Mesothelial cell of epicardium (in vitro differentiated cells): ENCODE measurements around the gene TSPAN3. TPM values are rescaled to one million over a fixed set of nuclear protein-coding genes. Genes with fewer than 3 reads are reported as not detected.

Source experiments
- DNase-seq, 2 experiments: peaks; one replicate each; pipeline ENCODE4 v3.0.0; 2021; ENCODE audit warnings: low spot score in 2 of 2; ENCODE audit not compliant: unreplicated experiment in 2 of 2
- H3K27ac Mint-ChIP-seq: 2 replicates; pipeline ENCODE4 v1.8.0; 2021; ENCODE audit warnings: mixed read lengths
- H3K27me3 Mint-ChIP-seq: 2 replicates; pipeline ENCODE4 v1.8.0; 2021; ENCODE audit warnings: low read depth, mixed read lengths
- H3K36me3 Mint-ChIP-seq: 2 replicates; pipeline ENCODE4 v1.8.0; 2021; ENCODE audit warnings: mixed read lengths
- H3K4me1 Mint-ChIP-seq: 2 replicates; pipeline ENCODE4 v1.8.0; 2021; ENCODE audit warnings: mixed read lengths
- H3K4me3 Mint-ChIP-seq: 2 replicates; pipeline ENCODE4 v1.8.0; 2021; ENCODE audit warnings: mild to moderate bottlenecking, moderate library complexity, mixed read lengths
- H3K9me3 Mint-ChIP-seq: 2 replicates; pipeline ENCODE4 v1.8.0; 2021; ENCODE audit warnings: mixed read lengths
- CTCF ChIP-seq: fragments of 200-600 bp; sonication (generic); IDR thresholded peaks from one replicate; pipeline ENCODE4 v1.5.0; 2021; ENCODE audit warnings: antibody characterized with exemption; ENCODE audit not compliant: unreplicated experiment
- total RNA-seq: library from RNA; stranded (reverse); gene quantifications from 3 replicates; pipeline ENCODE4 v1.2.1, GENCODE V29; 2021

The TSPAN3 gene
- total RNA-seq, 1 donor from 2014 or later, result 307 TPM

- H3K36me3 Mint-ChIP-seq, result no peaks in the 10 kb centered on the region
- no peak for TF ChIP-seq CTCF
- no peaks in the 10 kb centered on the region for H3K27me3 Mint-ChIP-seq
- DNase-seq, result no peak
- H3K27ac Mint-ChIP-seq, result no peak overlapping the region
- H3K4me1 Mint-ChIP-seq, result no peaks in the 10 kb centered on the region
- H3K9me3 Mint-ChIP-seq, result no peaks in the 10 kb centered on the region
- no peak overlapping the region for H3K4me3 Mint-ChIP-seq
Observed at GRCh38 chr15:76998663-76999285, 72.1 kb downstream of the TSPAN3 start.

DNA sequence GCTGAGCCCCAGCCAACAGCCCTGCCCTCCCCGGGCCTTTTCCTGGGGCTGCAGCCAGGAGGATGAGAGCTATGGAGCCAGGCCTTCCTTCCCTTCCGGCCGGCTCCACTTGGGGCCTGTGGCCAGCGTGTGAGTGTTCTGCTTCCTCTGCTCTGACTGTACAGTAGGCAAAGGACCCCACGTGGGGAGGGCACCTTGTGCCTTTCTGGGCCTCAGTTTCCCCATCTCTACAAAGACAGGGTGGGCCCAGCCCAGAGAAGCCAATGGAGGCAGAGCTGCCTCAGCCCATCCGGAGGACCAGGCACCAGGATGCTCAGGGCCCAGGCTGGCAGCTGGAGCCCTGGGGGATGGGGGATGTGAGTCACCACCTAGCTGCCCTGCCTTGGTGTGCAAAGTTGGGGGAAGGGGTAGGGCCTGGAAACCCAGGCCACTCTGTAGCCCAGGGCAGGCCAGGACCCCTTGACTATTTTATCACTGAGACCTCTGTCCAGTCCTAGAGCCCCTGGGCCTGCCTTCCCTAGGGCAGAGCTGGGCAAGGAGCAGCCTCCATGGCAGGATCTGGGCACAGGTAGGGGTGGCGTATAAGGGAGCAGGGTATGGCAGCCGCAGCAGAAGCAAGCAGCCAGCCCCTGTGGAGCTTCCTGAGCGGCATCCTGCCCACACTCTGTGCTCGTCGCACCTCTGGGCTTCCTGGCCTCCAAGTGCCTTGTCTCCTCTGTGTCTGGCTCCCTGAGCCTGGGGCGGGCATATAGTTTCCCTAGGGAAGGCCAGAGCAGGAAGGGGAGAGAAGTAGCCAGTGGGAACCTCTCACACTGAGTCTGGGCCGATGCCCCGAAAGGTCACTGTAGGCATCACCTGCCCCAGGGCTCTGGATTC lies 74.1 kb downstream of the TSPAN3 start:
- DNase-seq, result no peak
- TF ChIP-seq CTCF, result no peak
- H3K27me3 Mint-ChIP-seq, result peaks cover 2% of the 10 kb centered on the region
- H3K9me3 Mint-ChIP-seq, result no peaks in the 10 kb centered on the region
- no peaks in the 10 kb centered on the region for H3K4me1 Mint-ChIP-seq
- no peaks in the 10 kb centered on the region for H3K36me3 Mint-ChIP-seq
- H3K27ac Mint-ChIP-seq, result no peak overlapping the region
- H3K4me3 Mint-ChIP-seq, result no peak overlapping the region

DNA sequence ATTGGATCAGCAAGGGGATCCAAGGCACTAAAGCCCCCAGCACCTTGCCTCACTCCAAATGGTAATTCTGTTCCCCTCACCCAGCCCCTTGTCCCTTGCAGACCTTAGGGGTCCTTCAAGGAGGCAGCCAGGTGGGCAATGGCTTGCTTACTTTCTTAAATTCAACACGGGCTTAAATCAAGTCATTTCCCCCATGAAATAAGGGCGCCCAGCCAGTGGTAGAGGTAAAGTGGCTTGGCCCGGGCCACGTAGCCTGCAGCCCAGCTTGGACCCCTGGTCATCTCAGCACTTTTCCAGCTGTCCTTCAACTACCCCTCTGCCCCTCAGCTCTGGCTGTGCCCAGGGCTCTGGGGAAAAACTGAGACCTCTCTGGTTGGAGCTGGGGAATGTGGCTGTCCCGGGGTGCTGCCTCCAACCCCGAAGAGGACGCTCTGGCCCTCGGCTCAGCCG lies 74.8 kb downstream of the TSPAN3 start:
- H3K27ac Mint-ChIP-seq, result no peak overlapping the region
- no peak for TF ChIP-seq CTCF
- no peak for DNase-seq
- no peaks in the 10 kb centered on the region for H3K9me3 Mint-ChIP-seq
- no peaks in the 10 kb centered on the region for H3K4me1 Mint-ChIP-seq
- no peaks in the 10 kb centered on the region for H3K36me3 Mint-ChIP-seq
- no peak overlapping the region for H3K4me3 Mint-ChIP-seq
- peaks cover 5% of the 10 kb centered on the region for H3K27me3 Mint-ChIP-seq

DNA sequence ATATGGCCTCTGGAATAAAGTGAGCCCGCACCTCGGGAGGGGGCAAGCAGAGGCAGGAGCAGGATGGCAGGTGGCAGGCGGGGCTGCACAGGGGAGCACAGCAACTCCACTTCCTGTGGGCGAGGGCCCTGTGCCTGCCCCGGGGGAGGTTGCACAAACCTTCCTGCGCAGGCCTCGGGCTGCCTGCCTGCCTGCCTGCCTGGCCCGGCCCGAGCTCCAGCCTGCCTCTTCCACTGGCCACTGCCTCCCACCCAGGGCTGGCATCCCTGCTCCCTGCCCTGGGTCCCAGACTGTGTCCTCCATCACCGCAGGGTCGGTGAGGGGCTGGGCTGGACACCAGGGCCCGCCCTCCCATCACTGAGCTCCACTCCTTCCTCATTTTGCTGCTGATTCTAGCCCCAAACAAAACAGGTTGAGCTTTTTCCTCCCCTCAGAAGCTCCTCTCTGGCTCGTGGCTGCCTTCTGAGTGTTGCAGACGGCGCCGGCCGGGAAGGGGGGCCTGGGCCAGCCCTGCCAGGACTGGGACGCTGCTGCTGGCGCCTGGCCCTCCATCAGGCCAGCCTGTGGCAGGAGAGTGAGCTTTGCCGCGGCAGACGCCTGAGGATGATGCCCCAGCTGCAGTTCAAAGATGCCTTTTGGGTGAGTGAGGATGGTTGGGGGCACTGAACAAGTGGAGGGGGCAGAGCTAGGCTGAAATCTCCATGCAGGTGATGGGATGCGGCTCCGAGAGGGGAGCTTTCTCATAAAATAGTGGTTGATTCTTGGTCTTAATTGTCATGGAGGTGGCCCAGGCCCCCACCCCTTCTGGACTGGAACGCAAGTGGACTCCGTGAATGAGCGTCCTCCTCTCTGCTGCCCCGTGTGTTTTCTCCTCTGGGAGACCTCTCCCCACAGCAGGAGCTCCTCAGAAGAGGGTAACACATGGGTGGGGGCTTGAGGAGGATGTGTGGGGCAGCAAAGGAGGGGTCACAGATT lies 75.7 kb downstream of the TSPAN3 start, which contains the start of gene PSTPIP1:
PSTPIP1 (plus strand) TSS at position 156 of the 975 bp plus-strand sequence; CDS start at position 604, 448 bp downstream.
- TF ChIP-seq CTCF, result no peak
- Mint-ChIP-seq H3K4me3 (no peak within 1 kb of the TSS), H3K36me3 (no peaks in the 10 kb centered on the region), H3K4me1 (no peaks in the 10 kb centered on the region), H3K9me3 (no peaks in the 10 kb centered on the region), H3K27me3 (peaks cover 5% of the 10 kb centered on the region), H3K27ac (no peak within 1 kb of the TSS)
- no peak for DNase-seq

- Mint-ChIP-seq H3K27ac (no peak overlapping the region), H3K9me3 (no peaks in the 10 kb centered on the region), H3K27me3 (peaks cover 5% of the 10 kb centered on the region), H3K4me1 (no peaks in the 10 kb centered on the region), H3K36me3 (no peaks in the 10 kb centered on the region), H3K4me3 (no peak overlapping the region)
- DNase-seq, result no peak
- no peak for TF ChIP-seq CTCF
Observed at GRCh38 chr15:76994496-76994895, 76.4 kb downstream of the TSPAN3 start.
